Measurements from ENCODE around the gene ZBED4. TPM values are rescaled to one million over a fixed set of nuclear protein-coding genes. Genes with fewer than 3 reads are reported as not detected.
A peak's percentile ranks its signal among the peaks of the same experiment; 100 is the strongest.

The ZBED4 gene
- total RNA-seq, 1 experiment from 2014 or later: 23.0 TPM

DNA sequence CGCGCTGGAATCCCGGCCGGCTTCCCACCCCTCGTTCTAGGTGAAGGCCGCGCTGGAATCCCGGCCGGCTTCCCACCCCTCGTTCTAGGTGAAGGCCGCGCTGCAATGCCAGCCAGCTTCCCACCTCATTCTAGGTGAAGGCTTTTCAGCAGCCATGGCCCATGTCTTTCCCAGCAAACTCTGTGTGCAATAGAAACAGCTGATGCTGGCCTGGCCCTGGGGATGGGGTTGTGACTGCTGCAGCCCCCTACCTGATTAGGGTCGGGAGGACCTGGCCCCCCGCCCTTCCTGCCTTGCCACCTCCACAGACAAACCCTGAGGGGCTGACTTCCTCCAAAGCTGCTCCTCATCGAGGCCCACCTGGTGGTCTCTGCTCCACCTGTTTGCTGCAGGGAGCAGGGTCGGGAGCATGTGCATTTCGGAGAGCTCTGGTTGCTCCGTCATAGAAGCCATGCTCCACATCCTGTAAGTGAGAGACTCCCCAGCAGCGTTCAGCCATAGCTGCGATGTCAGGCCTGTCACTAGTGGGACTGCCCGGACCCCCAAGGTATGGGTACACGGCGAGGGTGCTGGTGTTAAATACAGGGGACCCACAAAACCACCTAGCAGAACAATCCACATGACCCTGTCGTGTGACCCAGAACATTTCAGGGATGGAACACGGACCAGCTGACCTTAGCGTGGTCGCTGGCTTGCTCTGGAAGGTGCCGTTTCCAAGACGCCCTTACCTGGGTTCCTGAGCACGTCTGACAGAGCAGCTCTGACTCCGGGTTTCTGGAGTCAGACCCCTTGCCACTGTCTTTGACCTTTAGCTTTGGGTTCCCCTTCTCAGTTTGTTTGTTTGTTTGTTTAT lies 3.3 kb downstream of the ZBED4 start:
- Histone ChIP-seq H2AFZ (ENCODE audit: low read length) (no peak overlapping the region), H3K4me2 (ENCODE audit: insufficient read depth, insufficient read length, low read length) (no peak overlapping the region), H3K18ac (ENCODE audit: insufficient read length, low read depth, low read length) (no peak overlapping the region), H3K23me2 (ENCODE audit: insufficient read length, low read depth, low read length, poor library complexity, severe bottlenecking) (peaks cover 11% of the 10 kb centered on the region), H3K79me2 (ENCODE audit: insufficient read depth, low read length) (peaks cover 34% of the 10 kb centered on the region; the same call in 1 of the 2 replicates), H3K4ac (ENCODE audit: low read depth, low read length) (no peak overlapping the region), H2BK5ac (ENCODE audit: insufficient read length, low read length) (no peak overlapping the region), H3K79me1 (ENCODE audit: insufficient read depth, low read depth, low read length, poor library complexity, severe bottlenecking) (peaks cover 16% of the 10 kb centered on the region), H2BK20ac (ENCODE audit: low read depth, low read length, poor library complexity, severe bottlenecking) (no peak overlapping the region), H3K9me3 (ENCODE audit: control insufficient read depth, low read depth, low read length) (no peaks in the 10 kb centered on the region), H3K14ac (ENCODE audit: insufficient read depth, low read length) (no peak overlapping the region; the same call in 1 of the 2 replicates), H4K8ac (replicated peaks; ENCODE audit: insufficient read length, low read depth, low read length) (no peak overlapping the region), H3T11ph (ENCODE audit: low read length) (no peak overlapping the region), H3K27ac (ENCODE audit: insufficient read length, low read depth, low read length) (no peak overlapping the region), H4K91ac (ENCODE audit: insufficient read length, low read depth, low read length) (no peak overlapping the region), H3K56ac (ENCODE audit: insufficient read length, low read depth, low read length) (no peak overlapping the region), H4K20me1 (ENCODE audit: control insufficient read depth, insufficient read depth, insufficient read length) (peaks cover 4% of the 10 kb centered on the region), H2BK120ac (ENCODE audit: low read depth, low read length, poor library complexity, severe bottlenecking) (no peak overlapping the region), H2AK5ac (ENCODE audit: insufficient read length, low read length) (no peak overlapping the region), H3K23ac (ENCODE audit: insufficient read length, low read depth, low read length) (no peak overlapping the region), H2BK15ac (ENCODE audit: low read depth, low read length) (no peak overlapping the region), H4K5ac (ENCODE audit: insufficient read length, low read depth, low read length) (no peak overlapping the region), H3K27me3 (ENCODE audit: insufficient read depth, low read length) (peaks cover 2% of the 10 kb centered on the region; the same call in 1 of the 2 replicates), H2BK12ac (ENCODE audit: insufficient read length, low read depth, low read length) (no peak overlapping the region), H3K9ac (ENCODE audit: extremely low read depth, insufficient read length, low read length) (no peak overlapping the region), H3K4me1 (ENCODE audit: insufficient read depth, low read length) (peaks cover 5% of the 10 kb centered on the region; the same call in 1 of the 2 replicates)
- H3K36me3 Mint-ChIP-seq (ENCODE audit: insufficient read depth in 1 of 3, low read depth in 3 of 3): peaks cover 0 to 5% (median 4%) of the 10 kb centered on the region in 3 experiments; a peak in 5 of 7 replicates
- H3K4me3 Mint-ChIP-seq: no peak overlapping the region
- H3K27me3 Mint-ChIP-seq (ENCODE audit: low read depth): peaks cover 10% of the 10 kb centered on the region
- DNase-seq: no peak
- no peaks in the 10 kb centered on the region for H3K9me3 Mint-ChIP-seq
- TF ChIP-seq, protein P1, sequence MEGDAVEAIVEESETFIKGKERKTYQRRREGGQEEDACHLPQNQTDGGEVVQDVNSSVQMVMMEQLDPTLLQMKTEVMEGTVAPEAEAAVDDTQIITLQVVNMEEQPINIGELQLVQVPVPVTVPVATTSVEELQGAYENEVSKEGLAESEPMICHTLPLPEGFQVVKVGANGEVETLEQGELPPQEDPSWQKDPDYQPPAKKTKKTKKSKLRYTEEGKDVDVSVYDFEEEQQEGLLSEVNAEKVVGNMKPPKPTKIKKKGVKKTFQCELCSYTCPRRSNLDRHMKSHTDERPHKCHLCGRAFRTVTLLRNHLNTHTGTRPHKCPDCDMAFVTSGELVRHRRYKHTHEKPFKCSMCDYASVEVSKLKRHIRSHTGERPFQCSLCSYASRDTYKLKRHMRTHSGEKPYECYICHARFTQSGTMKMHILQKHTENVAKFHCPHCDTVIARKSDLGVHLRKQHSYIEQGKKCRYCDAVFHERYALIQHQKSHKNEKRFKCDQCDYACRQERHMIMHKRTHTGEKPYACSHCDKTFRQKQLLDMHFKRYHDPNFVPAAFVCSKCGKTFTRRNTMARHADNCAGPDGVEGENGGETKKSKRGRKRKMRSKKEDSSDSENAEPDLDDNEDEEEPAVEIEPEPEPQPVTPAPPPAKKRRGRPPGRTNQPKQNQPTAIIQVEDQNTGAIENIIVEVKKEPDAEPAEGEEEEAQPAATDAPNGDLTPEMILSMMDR (conservative IDR thresholded peaks at IDR 0.05): no peak
- H3K4me1 Mint-ChIP-seq: peaks cover 25 to 28% of the 10 kb centered on the region in 2 experiments
- peak overlapping the region in 2 of 3 experiments; percentile 23 to 44; a peak in 2 of 7 replicates for H3K27ac Mint-ChIP-seq
- WGBS (ENCODE audit: extremely low coverage, insufficient read length, low lambda C conversion rate): no CpG with 5 or more reads among the region's 31 CpGs

All from H9 (cell line).